Mesenchymal stem cell (in vitro differentiated cells and primary cell): Measurements from ENCODE around the gene FAM83C.

Experiments used
- DNase-seq: peaks from one replicate; pipeline ENCODE4 v3.0.0-alpha.2; 2013
- H2AFZ ChIP-seq: one replicate; pipeline ENCODE4 v1.6.1; 2013; ENCODE audit warnings: low read depth, mild to moderate bottlenecking, control low read depth, inconsistent platforms, low read length, moderate library complexity
- H2AK5ac ChIP-seq: 2 replicates; pipeline ENCODE4 v1.6.1; 2013; ENCODE audit warnings: low read length, moderate library complexity, mild to moderate bottlenecking, inconsistent platforms; ENCODE audit not compliant: severe bottlenecking
- H2BK120ac ChIP-seq: one replicate; pipeline ENCODE4 v1.6.1; 2013; ENCODE audit warnings: low read depth, mild to moderate bottlenecking, inconsistent platforms, low read length, moderate library complexity
- H2BK12ac ChIP-seq, 2 experiments: one replicate each; pipeline ENCODE4 v1.6.1; 2013; ENCODE audit warnings: inconsistent platforms in 2 of 2, low read length in 2 of 2, mild to moderate bottlenecking in 2 of 2, moderate library complexity in 2 of 2, control low read depth in 1 of 2
- H2BK15ac ChIP-seq: one replicate; pipeline ENCODE4 v1.6.1; 2013; ENCODE audit warnings: mild to moderate bottlenecking, low read depth, inconsistent platforms; ENCODE audit not compliant: poor library complexity, severe bottlenecking
- H2BK5ac ChIP-seq: 2 replicates; pipeline ENCODE4 v1.6.1; 2013; ENCODE audit warnings: low read depth, mild to moderate bottlenecking, low read length, control low read depth, inconsistent platforms; ENCODE audit not compliant: poor library complexity, severe bottlenecking
- H3K14ac ChIP-seq, 2 experiments: one replicate each; pipeline ENCODE4 v1.6.1; 2013; ENCODE audit warnings: inconsistent platforms in 2 of 2, low read length in 2 of 2, control low read depth in 1 of 2, mild to moderate bottlenecking in 1 of 2, moderate library complexity in 1 of 2
- H3K18ac ChIP-seq, 2 experiments: one replicate each; pipeline ENCODE4 v1.6.1; 2013; ENCODE audit warnings: inconsistent platforms in 2 of 2, low read length in 2 of 2, control low read depth in 1 of 2, low read depth in 1 of 2, mild to moderate bottlenecking in 1 of 2
- H3K23ac ChIP-seq, 2 experiments: one replicate each; pipeline ENCODE4 v1.6.1; 2013; ENCODE audit warnings: inconsistent platforms in 2 of 2, low read length in 2 of 2, mild to moderate bottlenecking in 2 of 2, moderate library complexity in 2 of 2, control low read depth in 1 of 2
- H3K27ac ChIP-seq: 2 replicates; pipeline ENCODE4 v1.5.1; 2013; ENCODE audit warnings: mild to moderate bottlenecking, moderate library complexity, low read length, control low read depth, inconsistent platforms; ENCODE audit not compliant: poor library complexity, severe bottlenecking
- H3K27me3 ChIP-seq, 2 experiments: 2 replicates each; pipeline versions ENCODE4 v1.6.1 to v1.7.0; 2013; ENCODE audit warnings: low read length in 2 of 2, mild to moderate bottlenecking in 2 of 2, moderate library complexity in 2 of 2, control low read depth in 1 of 2, inconsistent platforms in 1 of 2; ENCODE audit not compliant: control insufficient read depth in 1 of 2, insufficient read depth in 1 of 2
- H3K36me3 ChIP-seq, 2 experiments: 2 replicates each; pipeline versions ENCODE4 v1.6.1 to v1.7.0; 2013; ENCODE audit warnings: low read length in 2 of 2, control low read depth in 1 of 2, inconsistent platforms in 1 of 2, low read depth in 1 of 2, mild to moderate bottlenecking in 1 of 2; ENCODE audit not compliant: insufficient read depth in 2 of 2, control insufficient read depth in 1 of 2
- H3K4ac ChIP-seq, 2 experiments: one replicate each; pipeline ENCODE4 v1.6.1; 2013; ENCODE audit warnings: inconsistent platforms in 2 of 2, low read length in 2 of 2, mild to moderate bottlenecking in 2 of 2, moderate library complexity in 2 of 2, control low read depth in 1 of 2, low read depth in 1 of 2
- H3K4me1 ChIP-seq: 2 replicates; pipeline ENCODE4 v1.6.1; 2013; ENCODE audit warnings: low read depth, low read length, control low read depth; ENCODE audit not compliant: control insufficient read depth, insufficient read depth
- H3K4me2 ChIP-seq: 2 replicates; pipeline ENCODE4 v1.6.1; 2013; ENCODE audit warnings: low read length, mild to moderate bottlenecking, inconsistent platforms; ENCODE audit not compliant: poor library complexity, severe bottlenecking
- H3K4me3 ChIP-seq, 2 experiments: 2 replicates each; pipeline versions ENCODE4 v1.5.1 to v1.7.0; 2013; ENCODE audit warnings: low read length in 2 of 2, mild to moderate bottlenecking in 2 of 2, control low read depth in 1 of 2, low read depth in 1 of 2; ENCODE audit not compliant: insufficient read depth in 1 of 2
- H3K79me1 ChIP-seq: replicated peaks from 2 replicates; pipeline ENCODE4 v1.6.1; 2013; ENCODE audit warnings: mild to moderate bottlenecking, control low read depth, low read length, inconsistent platforms; ENCODE audit not compliant: poor library complexity, severe bottlenecking
- H3K9ac ChIP-seq: 2 replicates; pipeline ENCODE4 v1.7.0; 2013; ENCODE audit warnings: mild to moderate bottlenecking, low read length, moderate library complexity
- H3K9me3 ChIP-seq: 2 replicates; pipeline ENCODE4 v1.7.0; 2013; ENCODE audit warnings: mild to moderate bottlenecking, low read length; ENCODE audit not compliant: control insufficient read depth
- H4K8ac ChIP-seq: one replicate; pipeline ENCODE4 v1.6.1; 2013; ENCODE audit warnings: inconsistent platforms, mild to moderate bottlenecking, low read length, moderate library complexity
- H4K91ac ChIP-seq: one replicate; pipeline ENCODE4 v1.6.1; 2013; ENCODE audit warnings: mild to moderate bottlenecking, low read length, inconsistent platforms
- WGBS: methylation state at CpG from one replicate; pipeline ENCODE4 v1.1.7; 2013; ENCODE audit warnings: mixed read lengths; 5-methylcytosine and 5-hydroxymethylcytosine counted together

FAM83C gene

GRCh38 chr20:35306931-35307517 lies 14.8 kb upstream of the FAM83C start:
- no peak overlapping the region for H3K4me3 ChIP-seq
- H2AFZ ChIP-seq: no peak overlapping the region
- H2AK5ac ChIP-seq: peak overlapping the region; percentile 99
- peak overlapping the region; percentile 99 to 100 for H2BK12ac ChIP-seq
- no peaks in the 10 kb centered on the region for H3K36me3 ChIP-seq
- H3K79me1 ChIP-seq: peaks cover 4% of the 10 kb centered on the region
- peak overlapping the region; percentile 78 to 98 for H3K18ac ChIP-seq
- no peaks in the 10 kb centered on the region for H3K27me3 ChIP-seq
- DNase-seq: peak; percentile 84
- H3K4me1 ChIP-seq: peaks cover 55% of the 10 kb centered on the region
- H4K91ac ChIP-seq: peak overlapping the region; percentile 83
- H3K9ac ChIP-seq: peak overlapping the region; percentile 70
- no peaks in the 10 kb centered on the region for H3K9me3 ChIP-seq
- H3K4me2 ChIP-seq: no peak overlapping the region
- peak overlapping the region; percentile 90 for H2BK120ac ChIP-seq
- peak overlapping the region; percentile 92 for H4K8ac ChIP-seq
- H3K4ac ChIP-seq: peak overlapping the region; percentile 95 to 97
- peak overlapping the region in 1 of 2 experiments; percentile 29 for H3K14ac ChIP-seq
- peak overlapping the region; percentile 99 for H3K27ac ChIP-seq
- no peak overlapping the region for H3K23ac ChIP-seq
- H2BK5ac ChIP-seq: peak overlapping the region; percentile 99
- H2BK15ac ChIP-seq: peak overlapping the region; percentile 87
- 32% methylated on average over 4 of the region's 4 CpGs for WGBS

- Histone ChIP-seq H4K91ac (peak overlapping the region; percentile 83), H3K18ac (peak overlapping the region; percentile 94 to 98), H3K23ac (no peak overlapping the region), H3K4ac (peak overlapping the region; percentile 95 to 97), H3K4me3 (no peak overlapping the region), H4K8ac (peak overlapping the region; percentile 92), H3K79me1 (peaks cover 4% of the 10 kb centered on the region), H2BK15ac (peak overlapping the region; percentile 89), H2BK5ac (peak overlapping the region; percentile 99), H3K9ac (peak overlapping the region; percentile 70), H2AK5ac (peak overlapping the region; percentile 99), H3K27ac (peak overlapping the region; percentile 99), H3K4me1 (peaks cover 57% of the 10 kb centered on the region), H3K36me3 (no peaks in the 10 kb centered on the region), H3K27me3 (no peaks in the 10 kb centered on the region), H3K14ac (peak overlapping the region in 1 of 2 experiments; percentile 92), H3K4me2 (no peak overlapping the region), H2AFZ (no peak overlapping the region), H3K9me3 (no peaks in the 10 kb centered on the region), H2BK12ac (peak overlapping the region; percentile 99 to 100), H2BK120ac (peak overlapping the region; percentile 98)
- WGBS: 19% methylated on average over 11 of the region's 12 CpGs
- DNase-seq: peak; percentile 100
Measured at GRCh38 chr20:35305682-35306556, 13.7 kb upstream of the FAM83C start.

- H3K9ac ChIP-seq: peak overlapping the region; percentile 69
- 77% methylated on average over 6 of the region's 6 CpGs for WGBS
- H3K9me3 ChIP-seq: no peaks in the 10 kb centered on the region
- H3K4me2 ChIP-seq: no peak overlapping the region
- no peaks in the 10 kb centered on the region for H3K36me3 ChIP-seq
- H3K27me3 ChIP-seq: no peaks in the 10 kb centered on the region
- H3K79me1 ChIP-seq: peaks cover 4% of the 10 kb centered on the region
- H3K27ac ChIP-seq: peak overlapping the region; percentile 99
- peak overlapping the region; percentile 70 for H2AK5ac ChIP-seq
- peak overlapping the region; percentile 93 to 95 for H3K4ac ChIP-seq
- peak overlapping the region; percentile 66 for H2BK15ac ChIP-seq
- H2BK5ac ChIP-seq: peak overlapping the region; percentile 99
- H2BK120ac ChIP-seq: peak overlapping the region; percentile 98
- peak overlapping the region; percentile 87 to 94 for H3K18ac ChIP-seq
- H3K4me1 ChIP-seq: peaks cover 55% of the 10 kb centered on the region
- peak overlapping the region; percentile 95 to 99 for H2BK12ac ChIP-seq
- DNase-seq: no peak
- peak overlapping the region in 1 of 2 experiments; percentile 45 for H3K14ac ChIP-seq
- peak overlapping the region; percentile 81 for H4K8ac ChIP-seq
- peak overlapping the region in 1 of 2 experiments; percentile 57 for H3K23ac ChIP-seq
- no peak overlapping the region for H2AFZ ChIP-seq
- peak overlapping the region; percentile 83 for H4K91ac ChIP-seq
- no peak overlapping the region for H3K4me3 ChIP-seq
Measured at GRCh38 chr20:35304956-35305355, 12.7 kb upstream of the FAM83C start.
